CD4-positive, alpha-beta memory T cell (primary cell): Measurements from ENCODE around the gene FAAP20. TPM values are rescaled to one million over a fixed set of nuclear protein-coding genes. Genes with fewer than 3 reads are reported as not detected.
A peak's percentile ranks its signal among the peaks of the same experiment; 100 is the strongest.

Experiments
- CTCF ChIA-PET: fragments of 350-600 bp; sonication (Branson Sonifier 250); formaldehyde crosslinking; loops from one replicate; lab custom pipeline; 2021; ENCODE audit warnings: inconsistent platforms; ENCODE audit not compliant: partially characterized antibody; lab: Charles Lee
- POLR2A ChIA-PET: fragments of 350-600 bp; sonication (Branson Sonifier 250); formaldehyde crosslinking; loops from one replicate; lab custom pipeline; 2021; ENCODE audit not compliant: partially characterized antibody; lab: Charles Lee
- DNase-seq, 5 donors: peaks; one replicate each; pipeline versions ENCODE4 v3.0.0 to v3.0.0-alpha.2; 2020 to 2022; ENCODE audit warnings: mixed read lengths in 1 of 5
- H3K27ac ChIP-seq: one replicate; pipeline ENCODE4 v1.7.0; 2013; ENCODE audit warnings: low read depth, low read length
- H3K27me3 ChIP-seq: 2 replicates; pipeline ENCODE4 v1.7.0; 2013; ENCODE audit warnings: mild to moderate bottlenecking, low read length, moderate library complexity; ENCODE audit not compliant: insufficient read depth
- H3K36me3 ChIP-seq: 2 replicates; pipeline ENCODE4 v1.7.0; 2013; ENCODE audit warnings: mild to moderate bottlenecking, low read length, moderate library complexity; ENCODE audit not compliant: insufficient read depth
- H3K4me1 ChIP-seq: 2 replicates; pipeline ENCODE4 v1.7.0; 2013; ENCODE audit warnings: mild to moderate bottlenecking, low read length, moderate library complexity; ENCODE audit not compliant: insufficient read depth
- H3K4me3 ChIP-seq, 2 donors: one replicate each; pipeline ENCODE4 v1.7.0; 2013; ENCODE audit warnings: low read length in 2 of 2, mild to moderate bottlenecking in 1 of 2
- H3K9me3 ChIP-seq, 2 donors: one replicate each; pipeline ENCODE4 v1.7.0; 2013; ENCODE audit warnings: low read length in 2 of 2, control low read depth in 1 of 2; ENCODE audit not compliant: control insufficient read depth in 1 of 2
- H3K27ac Mint-ChIP-seq, 7 donors: one replicate each; pipeline ENCODE4 v1.8.0; 2020 to 2021; ENCODE audit warnings: mixed read lengths in 7 of 7, mild to moderate bottlenecking in 6 of 7, inconsistent platforms in 3 of 7, moderate library complexity in 3 of 7
- H3K27me3 Mint-ChIP-seq, 2 donors: one replicate each; pipeline ENCODE4 v1.8.0; 2020 to 2021; ENCODE audit warnings: mixed read lengths in 2 of 2
- H3K36me3 Mint-ChIP-seq, 2 donors: one replicate each; pipeline ENCODE4 v1.8.0; 2020 to 2021; ENCODE audit warnings: mixed read lengths in 2 of 2, inconsistent platforms in 1 of 2, mild to moderate bottlenecking in 1 of 2
- H3K4me1 Mint-ChIP-seq, 4 donors: one replicate each; pipeline ENCODE4 v1.8.0; 2020 to 2021; ENCODE audit warnings: mixed read lengths in 4 of 4, mild to moderate bottlenecking in 1 of 4
- H3K4me3 Mint-ChIP-seq, 8 donors: one replicate each; pipeline ENCODE4 v1.8.0; 2020 to 2021; ENCODE audit warnings: mixed read lengths in 8 of 8, mild to moderate bottlenecking in 7 of 8, moderate library complexity in 6 of 8, inconsistent platforms in 3 of 8
- H3K9me3 Mint-ChIP-seq, 8 donors: one replicate each; pipeline ENCODE4 v1.8.0; 2020 to 2021; ENCODE audit warnings: mixed read lengths in 8 of 8, mild to moderate bottlenecking in 5 of 8, inconsistent platforms in 3 of 8, moderate library complexity in 1 of 8
- intact Hi-C: fragments of 100-400 bp; cut with micrococcal nuclease; formaldehyde crosslinking; loops from one replicate; pipeline ENCODE4 v1.15.1; 2023
- polyA plus RNA-seq, 2 donors: library from polyadenylated mRNA; unstranded; fragments of 300-500 nt; fragmentation: Illumina TruSeq; gene quantifications; one replicate each; pipeline ENCODE4 v1.2.3, GENCODE V29; 2021
- total RNA-seq, 2 experiments: library from RNA; stranded (reverse); gene quantifications; one replicate each; pipeline ENCODE4 v1.2.3, GENCODE V29; 2021

The FAAP20 gene
- total and polyA plus RNA-seq, 4 experiments from 2014 or later = 38.4 to 58.9 (median 47.5) TPM

GRCh38 chr1:2215909-2216766 is 21.6 kb upstream of the FAAP20 start:
- H3K4me1 Mint-ChIP-seq = peaks cover 0 to 9% (median 2%) of the 10 kb centered on the region in 4 donors
- peaks cover 15% of the 10 kb centered on the region for H3K4me1 ChIP-seq
- no peaks in the 10 kb centered on the region for H3K27me3 Mint-ChIP-seq
- no peaks in the 10 kb centered on the region for H3K9me3 ChIP-seq
- no peak overlapping the region for H3K4me3 ChIP-seq
- H3K4me3 Mint-ChIP-seq = no peak overlapping the region
- POLR2A ChIA-PET = no interaction called here
- no peaks in the 10 kb centered on the region for H3K36me3 ChIP-seq
- H3K27me3 ChIP-seq = no peaks in the 10 kb centered on the region
- H3K36me3 Mint-ChIP-seq = no peaks in the 10 kb centered on the region
- intact Hi-C loops = no loop called here
- H3K27ac Mint-ChIP-seq = peak overlapping the region in 1 of 7 donors; percentile 18
- no peak overlapping the region for H3K27ac ChIP-seq
- CTCF ChIA-PET = no interaction called here
- DNase-seq = no peak
- H3K9me3 Mint-ChIP-seq = no peaks in the 10 kb centered on the region

GRCh38 chr1:2215329-2215728 is 20.8 kb upstream of the FAAP20 start:
- Mint-ChIP-seq H3K36me3 (no peaks in the 10 kb centered on the region), H3K4me3 (no peak overlapping the region), H3K27me3 (no peaks in the 10 kb centered on the region), H3K9me3 (no peaks in the 10 kb centered on the region), H3K27ac (no peak overlapping the region), H3K4me1 (peaks cover 0 to 9% (median 2%) of the 10 kb centered on the region in 4 donors)
- Histone ChIP-seq H3K36me3 (no peaks in the 10 kb centered on the region), H3K9me3 (no peaks in the 10 kb centered on the region), H3K4me1 (peaks cover 15% of the 10 kb centered on the region), H3K27ac (no peak overlapping the region), H3K4me3 (no peak overlapping the region), H3K27me3 (no peaks in the 10 kb centered on the region)
- no peak for DNase-seq
- CTCF ChIA-PET = no interaction called here
- intact Hi-C loops = no loop called here
- POLR2A ChIA-PET = no interaction called here

DNA sequence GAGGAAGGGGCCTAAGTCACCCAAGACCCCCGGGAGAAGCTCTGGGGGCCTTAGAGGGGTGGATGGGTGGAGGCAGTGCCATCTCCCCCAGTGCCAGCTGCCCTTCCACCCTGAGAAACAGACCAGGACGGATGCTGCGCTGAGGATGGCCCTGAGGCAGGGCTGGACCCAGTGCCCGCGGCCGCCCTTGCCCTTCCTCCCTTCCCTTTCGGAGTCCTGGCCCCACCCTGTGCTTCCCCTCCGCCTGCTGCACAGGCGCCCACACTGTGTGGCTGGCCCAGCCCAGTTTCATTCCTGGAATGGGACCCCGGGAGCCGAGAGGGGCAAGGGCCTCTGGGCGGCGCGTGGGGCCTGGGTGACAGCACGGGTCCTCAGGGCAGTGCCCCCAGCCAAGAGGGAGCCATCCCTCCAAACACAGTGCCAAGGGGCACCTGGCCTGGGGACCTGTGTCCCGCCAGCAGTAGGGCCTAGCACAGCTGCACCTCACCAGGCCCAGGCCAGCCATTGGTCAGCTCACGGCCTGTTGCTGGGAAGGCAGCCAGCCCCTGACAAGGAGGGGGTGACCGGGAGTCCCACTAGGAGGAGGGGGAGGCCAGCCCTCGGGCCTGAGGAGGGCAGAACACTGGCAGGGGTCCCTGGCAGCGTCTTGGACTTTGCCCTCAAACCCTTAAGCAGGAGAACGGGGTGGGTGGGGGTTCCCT is 20.1 kb upstream of the FAAP20 start:
- ChIA-PET CTCF (no interaction called here), POLR2A (interaction anchor here (0.6 kb wide), 1 partner anchor 8 kb away, joined by 3 read pairs; no protein-coding TSS in a partner anchor)
- Histone ChIP-seq H3K4me3 (no peak overlapping the region), H3K36me3 (no peaks in the 10 kb centered on the region), H3K4me1 (peaks cover 15% of the 10 kb centered on the region), H3K9me3 (no peaks in the 10 kb centered on the region), H3K27ac (no peak overlapping the region), H3K27me3 (no peaks in the 10 kb centered on the region)
- H3K27ac Mint-ChIP-seq = no peak overlapping the region
- no peak for DNase-seq
- peaks cover 0 to 9% (median 2%) of the 10 kb centered on the region in 4 donors for H3K4me1 Mint-ChIP-seq
- no peaks in the 10 kb centered on the region for H3K27me3 Mint-ChIP-seq
- H3K36me3 Mint-ChIP-seq = no peaks in the 10 kb centered on the region
- H3K9me3 Mint-ChIP-seq = no peaks in the 10 kb centered on the region
- intact Hi-C loops = no loop called here
- H3K4me3 Mint-ChIP-seq = no peak overlapping the region

- peaks cover 15% of the 10 kb centered on the region for H3K4me1 ChIP-seq
- H3K9me3 ChIP-seq = no peaks in the 10 kb centered on the region
- Mint-ChIP-seq H3K4me1 (peaks cover 0 to 9% (median 2%) of the 10 kb centered on the region in 4 donors), H3K36me3 (no peaks in the 10 kb centered on the region), H3K27me3 (no peaks in the 10 kb centered on the region), H3K4me3 (no peak overlapping the region), H3K27ac (no peak overlapping the region), H3K9me3 (no peaks in the 10 kb centered on the region)
- H3K36me3 ChIP-seq = no peaks in the 10 kb centered on the region
- no peak overlapping the region for H3K27ac ChIP-seq
- ChIA-PET CTCF (no interaction called here), POLR2A (interaction anchor here (0.6 kb wide), 1 partner anchor 9 kb away, joined by 3 read pairs; no protein-coding TSS in a partner anchor)
- H3K27me3 ChIP-seq = no peaks in the 10 kb centered on the region
- DNase-seq = peak in 1 of 5 donors; percentile 34
- intact Hi-C loops = no loop called here
- no peak overlapping the region for H3K4me3 ChIP-seq
Observed at GRCh38 chr1:2213576-2214505, 19.3 kb upstream of the FAAP20 start.

DNA sequence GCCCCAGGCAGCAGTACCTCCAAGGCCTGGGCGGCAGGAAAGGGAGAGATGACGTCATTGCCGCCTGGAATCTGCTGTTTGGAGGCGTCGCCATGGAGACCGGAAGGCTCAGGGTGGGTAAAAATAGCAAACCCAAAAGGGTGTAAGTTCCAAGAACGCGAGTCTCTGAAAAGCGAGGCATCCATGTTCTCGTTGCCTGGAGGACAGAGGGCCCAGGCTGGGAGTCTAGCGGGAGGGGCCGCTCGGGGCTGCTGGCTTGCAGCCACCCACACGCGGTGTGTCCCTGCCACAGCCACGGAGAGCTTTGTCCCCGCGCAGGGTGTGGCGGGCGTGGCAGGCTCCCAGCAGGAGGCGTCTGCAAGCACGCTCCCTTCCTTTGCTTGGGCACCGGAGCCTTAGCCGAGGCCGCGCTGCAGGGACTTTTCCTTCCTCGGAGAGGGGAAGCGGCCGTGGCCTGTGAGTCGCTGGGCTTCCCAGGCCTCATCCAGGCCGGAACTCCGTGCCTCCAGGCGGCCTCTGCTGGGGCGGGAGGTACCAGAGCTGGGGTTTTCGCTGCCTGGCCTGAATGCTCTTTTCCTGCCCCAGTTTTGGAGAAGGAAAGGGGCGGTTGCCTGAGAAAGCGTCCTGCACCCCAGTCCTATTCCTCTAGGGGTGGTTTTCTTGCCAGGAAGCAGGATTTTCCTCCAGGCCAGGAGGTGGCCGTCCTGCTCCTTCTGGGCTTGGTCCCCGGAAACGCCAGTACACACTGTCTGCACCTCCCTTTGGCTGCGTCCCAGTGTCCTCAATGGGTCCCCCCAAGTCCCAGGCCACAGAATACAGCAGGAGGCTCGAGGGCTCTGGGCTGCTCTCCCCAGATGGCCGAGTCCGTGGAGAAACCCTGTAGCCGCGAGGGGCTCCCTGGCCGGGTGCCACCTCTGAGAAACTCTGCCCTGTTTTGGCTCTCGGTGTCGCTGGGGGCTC is 18.2 kb upstream of the FAAP20 start:
- Histone ChIP-seq H3K36me3 (no peaks in the 10 kb centered on the region), H3K4me3 (peak overlapping the region in 1 of 2 donors; percentile 34), H3K27ac (peak overlapping the region; percentile 4), H3K4me1 (peaks cover 15% of the 10 kb centered on the region), H3K27me3 (no peaks in the 10 kb centered on the region), H3K9me3 (no peaks in the 10 kb centered on the region)
- POLR2A ChIA-PET = interaction anchor here (1.0 to 1.9 kb wide), 7 partner anchors 15 to 76 kb away, joined by 3 to 12 read pairs (median 6); partner anchors contain the start of gene FAAP20
- Mint-ChIP-seq H3K4me3 (peak overlapping the region in 5 of 8 donors; percentile 13 to 60 (median 44)), H3K36me3 (no peaks in the 10 kb centered on the region), H3K4me1 (peaks cover 0 to 9% (median 1%) of the 10 kb centered on the region in 4 donors), H3K9me3 (no peaks in the 10 kb centered on the region), H3K27ac (peak overlapping the region in 2 of 7 donors; percentile 29 to 53), H3K27me3 (no peaks in the 10 kb centered on the region)
- peak; percentile 56 to 73 (median 65) for DNase-seq
- CTCF ChIA-PET = interaction anchor here (1.3 to 1.4 kb wide), 2 partner anchors 16 to 169 kb away, joined by 3 to 5 read pairs; no protein-coding TSS in a partner anchor
- intact Hi-C loops = loop anchor here (1.0 kb wide), 2 partner anchors 14 to 101 kb away; no protein-coding TSS in a partner anchor

DNA sequence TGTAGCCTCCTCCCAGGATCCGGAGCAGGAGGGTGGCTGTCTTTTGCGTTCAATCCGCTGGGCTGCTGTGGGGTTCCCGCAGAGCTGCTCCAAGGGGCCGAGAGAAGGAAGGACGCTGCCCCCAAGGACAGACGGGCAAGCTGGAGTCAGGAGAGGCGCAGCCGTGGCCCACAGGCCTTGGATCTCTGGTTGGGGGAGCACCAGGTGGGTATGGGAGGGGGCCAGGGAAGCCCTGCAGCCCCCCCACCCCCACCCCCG is 17.6 kb upstream of the FAAP20 start:
- Mint-ChIP-seq H3K4me3 (peak overlapping the region in 1 of 8 donors; percentile 3), H3K36me3 (no peaks in the 10 kb centered on the region), H3K27me3 (no peaks in the 10 kb centered on the region), H3K9me3 (no peaks in the 10 kb centered on the region), H3K27ac (peak overlapping the region in 1 of 7 donors; percentile 35), H3K4me1 (peaks cover 0 to 9% (median 1%) of the 10 kb centered on the region in 4 donors)
- ChIA-PET CTCF (interaction anchor here (0.7 to 1.4 kb wide), 4 partner anchors 9 to 170 kb away, joined by 3 to 6 read pairs (median 4); partner anchors contain the start of gene FAAP20), POLR2A (interaction anchor here (1.0 to 1.9 kb wide), 7 partner anchors 15 to 77 kb away, joined by 3 to 12 read pairs (median 6); partner anchors contain the start of gene FAAP20)
- DNase-seq = no peak
- no peaks in the 10 kb centered on the region for H3K27me3 ChIP-seq
- no peaks in the 10 kb centered on the region for H3K36me3 ChIP-seq
- H3K27ac ChIP-seq = no peak overlapping the region
- intact Hi-C loops = loop anchor here (1.0 kb wide), 2 partner anchors 15 to 102 kb away; no protein-coding TSS in a partner anchor
- H3K4me3 ChIP-seq = no peak overlapping the region
- peaks cover 15% of the 10 kb centered on the region for H3K4me1 ChIP-seq
- H3K9me3 ChIP-seq = no peaks in the 10 kb centered on the region
